Left colon (tissue), 2 donors: ENCODE results near the gene VWA3B. TPM values are rescaled to one million over a fixed set of nuclear protein-coding genes. Genes with fewer than 3 reads are reported as not detected.

Experiments
- ATAC-seq: fragments of 200-7000 bp; cut with Tn5 transposase; one replicate; pipeline ENCODE4 v1.9.1; 2020; ENCODE audit warnings: mild to moderate bottlenecking, moderate library complexity
- DNase-seq, 2 donors: peaks; one replicate each; pipeline ENCODE4 v3.0.0-alpha.2; 2020
- intact Hi-C, 2 donors: fragments of 100-400 bp; cut with DNase I in 1 of 2; cut with micrococcal nuclease in 1 of 2; formaldehyde crosslinking; loops; one replicate each; pipeline versions ENCODE4 v1.11.2 to v1.14.0; 2022; cut with DNase I, micrococcal nuclease
- total RNA-seq, 2 donors: library from RNA; stranded (reverse); fragmentation: NEBNext Ultra II Directional; extraction: Animal tissue kit (Norgen Biotek cat#: 25700); gene quantifications; one replicate each; pipeline ENCODE4 v1.2.1, GENCODE V29; 2021
- donor health status: DM: no; HTN: no; CAD: no.
- donor health status: DM: yes; HTN: yes; CAD: no.

VWA3B gene
- total RNA-seq, 2 donors from 2014 or later = 2.9 to 3.9 TPM

DNA sequence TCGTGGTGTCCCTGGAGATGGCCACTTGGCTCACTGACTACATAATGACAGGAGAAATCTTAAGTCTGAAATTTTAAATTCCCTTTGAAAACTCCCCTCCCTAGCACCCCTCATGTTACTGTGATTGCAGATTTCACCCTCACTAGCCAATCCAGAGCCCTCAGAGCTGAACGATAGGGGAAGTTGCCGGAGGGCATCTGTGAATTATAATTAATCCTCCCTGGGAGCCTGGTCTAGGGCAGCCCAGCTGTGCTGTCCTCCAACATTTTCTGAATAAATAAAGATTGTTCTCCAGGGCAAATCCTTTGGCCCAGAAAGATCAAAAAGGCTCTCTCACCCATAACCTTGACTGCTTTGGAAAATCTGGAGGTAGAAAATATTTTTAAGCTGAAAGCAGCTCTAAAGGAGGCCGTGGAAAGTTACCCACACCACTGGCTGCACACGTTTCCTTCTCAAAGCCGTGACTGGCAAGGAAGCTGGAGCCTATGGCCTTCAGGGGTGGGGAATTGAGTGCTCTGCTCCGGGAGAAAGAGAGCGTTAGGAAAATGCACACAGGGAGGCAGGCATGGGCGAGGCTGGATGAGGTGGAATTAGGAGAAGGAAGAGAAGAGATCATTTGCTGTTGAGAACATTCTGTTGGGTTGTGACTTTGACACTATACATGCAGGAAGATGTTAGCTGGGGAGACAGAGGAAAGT, 190.3 kb downstream of the VWA3B start:
- peak; percentile 54 for ATAC-seq
- peak; percentile 56 to 58 for DNase-seq
- intact Hi-C loops = loop anchor here in 1 of 2 donors (10.0 kb wide), 1 partner anchor 473 kb away; no protein-coding TSS in a partner anchor

DNA sequence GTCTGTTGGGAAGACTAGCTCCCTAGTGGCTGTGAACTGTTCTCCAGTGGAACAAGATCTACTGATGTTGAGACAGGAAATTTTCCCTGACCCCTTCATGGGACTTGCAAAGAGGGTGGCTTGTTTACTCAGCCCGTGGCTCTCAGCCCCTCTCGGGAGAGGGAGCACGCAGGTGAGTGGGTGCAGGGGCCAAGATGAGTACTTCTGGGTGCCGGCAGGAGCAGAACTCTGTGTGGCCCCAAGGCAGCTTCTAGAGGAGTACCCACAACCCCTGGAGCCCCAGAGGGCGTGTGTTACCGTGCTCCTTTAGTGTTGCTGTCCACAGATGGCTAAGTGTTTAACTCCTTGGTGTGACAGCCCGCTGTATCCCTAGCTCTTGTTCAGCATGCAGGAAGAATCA, 191.1 kb downstream of the VWA3B start:
- DNase-seq (no peak), ATAC-seq (no peak)
- intact Hi-C loops = loop anchor here in 1 of 2 donors (10.0 kb wide), 1 partner anchor 473 kb away; no protein-coding TSS in a partner anchor

DNA sequence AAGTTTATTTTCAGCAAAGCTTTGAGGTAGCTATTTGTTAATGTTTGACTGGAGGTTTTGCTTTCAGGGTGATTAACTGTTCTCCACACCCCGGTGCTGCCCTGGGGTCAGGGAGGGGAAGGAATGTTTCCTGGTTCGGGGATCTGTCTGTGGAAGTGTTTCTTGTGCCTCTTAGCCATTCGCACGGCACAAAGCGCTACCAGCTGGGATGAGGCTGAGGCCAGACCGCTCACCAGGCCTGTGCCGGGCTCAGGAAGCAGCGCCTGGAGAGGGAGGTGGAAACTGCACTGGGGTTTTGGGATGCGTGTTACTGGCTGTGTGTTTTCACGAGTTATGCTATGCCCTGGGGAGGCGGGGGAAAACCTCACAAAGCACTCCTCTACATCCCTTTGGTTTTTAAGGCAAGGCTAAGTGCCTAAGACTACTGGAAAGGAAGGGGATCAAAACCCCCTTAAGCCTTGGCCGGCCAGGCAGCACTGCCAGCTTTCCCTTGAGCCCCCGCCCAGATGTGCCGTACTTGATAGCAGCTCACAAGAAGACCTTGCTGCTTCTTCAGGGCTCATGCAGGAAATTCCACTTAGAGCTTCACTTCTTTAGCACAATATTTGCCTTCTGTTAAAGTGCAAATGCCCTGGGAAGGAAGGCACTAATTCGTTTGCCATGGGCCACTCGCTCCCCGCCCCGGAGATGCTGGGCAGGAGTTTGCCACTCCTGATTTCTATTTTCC, 193.6 kb downstream of the VWA3B start:
- peak; percentile 68 to 72 for DNase-seq
- intact Hi-C loops = no loop called here

DNA sequence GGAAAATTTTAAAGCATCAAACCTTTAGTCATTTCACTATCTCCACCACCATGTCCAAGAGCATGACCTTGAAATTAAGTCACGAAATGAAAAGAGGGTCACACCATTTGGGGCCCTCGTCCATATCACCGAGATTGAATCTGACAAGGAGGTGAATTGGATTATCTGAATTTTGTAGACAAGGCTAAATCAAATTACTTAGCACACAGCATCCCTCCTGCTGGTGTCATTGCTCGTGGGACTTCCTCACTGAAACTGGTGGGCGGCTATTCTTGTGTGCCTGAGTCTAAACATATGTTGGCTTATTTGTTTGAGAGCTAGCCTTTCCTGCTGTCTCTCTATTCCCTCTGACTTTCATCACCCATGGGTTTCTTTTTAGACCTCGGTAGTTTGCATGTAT, 194.6 kb downstream of the VWA3B start:
- no peak for DNase-seq
- ATAC-seq = no peak
- intact Hi-C loops = no loop called here

More for the DNA sequence above, 193.6 kb downstream of the VWA3B start:
- ATAC-seq = peak; percentile 87

DNA sequence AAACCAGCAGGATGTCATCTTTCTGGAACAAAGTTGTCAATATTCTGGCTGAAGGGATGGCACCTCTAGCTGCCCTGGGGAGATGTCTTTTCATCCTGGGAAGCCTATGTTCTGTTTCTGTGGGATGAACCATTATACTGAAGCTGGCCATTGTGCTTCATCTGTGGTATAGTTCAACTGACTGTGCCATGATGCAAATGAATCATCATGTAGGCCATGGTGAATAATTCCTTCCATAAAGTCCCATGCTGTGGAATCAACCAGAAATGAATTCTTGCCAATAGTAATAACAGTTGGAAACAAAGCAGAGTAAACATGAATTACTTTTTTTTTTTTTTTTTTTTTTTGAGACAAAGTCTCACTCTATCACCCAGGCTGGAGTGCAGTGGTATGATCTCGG, 195.1 kb downstream of the VWA3B start:
- DNase-seq (no peak), ATAC-seq (peak; percentile 27)
- intact Hi-C loops = no loop called here

DNA sequence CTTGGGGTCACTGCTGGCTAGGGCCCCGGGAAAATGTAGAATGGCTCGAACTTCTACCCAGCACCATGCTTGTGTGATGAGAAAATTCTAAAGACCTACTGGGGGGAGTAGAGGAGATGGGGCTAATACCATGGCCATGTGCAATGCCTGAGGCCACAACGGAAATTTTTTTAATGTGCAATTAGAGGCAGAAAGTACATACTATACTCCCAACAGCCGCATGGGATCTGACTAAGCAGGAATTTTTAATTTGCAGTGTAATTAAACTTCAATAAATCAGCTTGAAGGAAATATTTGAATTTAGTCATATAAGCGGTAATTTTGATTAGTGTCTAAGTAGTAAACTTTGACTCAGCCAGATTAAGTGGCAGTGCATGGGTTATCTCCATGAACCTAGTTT, 206.1 kb downstream of the VWA3B start:
- no peak for ATAC-seq
- no peak for DNase-seq
- intact Hi-C loops = no loop called here

DNA sequence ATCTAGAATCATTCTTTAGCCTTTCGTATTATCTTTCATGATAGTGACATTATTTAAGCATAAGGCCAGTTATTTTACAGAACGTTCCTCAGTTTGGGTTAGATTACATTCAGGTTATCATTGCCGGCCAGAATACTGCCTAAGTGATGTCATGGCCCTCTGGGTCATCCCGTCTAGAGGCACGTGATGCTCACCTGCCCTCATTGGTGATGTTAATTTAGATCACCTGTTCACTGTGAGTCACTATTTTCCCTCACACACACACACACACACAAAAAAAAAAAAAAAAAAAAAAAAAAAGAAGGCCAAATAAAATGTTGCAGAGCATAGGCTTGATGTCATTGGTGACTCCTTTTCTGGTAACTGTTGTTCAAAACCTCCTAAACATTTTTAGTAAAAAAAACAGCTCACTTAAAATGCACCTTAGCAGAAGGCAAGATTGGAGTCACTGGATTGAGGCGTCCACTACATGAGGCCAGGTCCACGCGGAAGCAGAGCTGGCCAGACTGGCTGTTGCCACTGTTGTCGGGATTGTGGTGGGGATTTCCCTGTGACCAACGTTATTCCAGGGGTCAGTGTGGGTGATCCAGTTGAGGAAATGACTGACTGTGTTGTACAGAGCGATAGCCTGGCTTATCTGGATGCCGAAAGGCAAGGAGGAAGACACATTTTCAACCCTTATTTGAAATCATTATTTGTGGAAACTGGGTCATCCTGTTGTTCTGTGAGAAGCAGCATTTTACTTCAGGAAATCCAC, 207.1 kb downstream of the VWA3B start:
- intact Hi-C loops = no loop called here
- no peak for ATAC-seq
- DNase-seq = no peak

DNA sequence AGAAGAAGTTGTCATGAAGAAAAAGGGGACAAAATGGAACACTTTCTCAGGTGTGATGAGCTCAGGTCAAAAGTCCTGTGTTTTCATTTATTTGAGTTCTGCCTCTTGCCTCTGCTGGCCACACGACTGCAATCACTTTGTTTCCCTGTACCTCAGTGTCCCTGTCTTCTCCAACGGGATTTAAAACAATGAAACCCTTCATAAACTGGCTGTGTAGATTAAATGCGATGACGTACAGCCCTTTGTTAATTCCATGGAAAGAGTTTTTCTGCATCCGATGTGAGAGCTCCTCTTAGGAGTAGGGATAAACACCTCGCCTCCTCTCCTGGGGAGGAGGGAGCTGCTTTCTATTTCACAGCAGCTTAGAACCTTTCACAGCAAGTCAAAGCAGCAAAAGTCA, 207.7 kb downstream of the VWA3B start:
- intact Hi-C loops = no loop called here
- no peak for ATAC-seq
- no peak for DNase-seq

DNA sequence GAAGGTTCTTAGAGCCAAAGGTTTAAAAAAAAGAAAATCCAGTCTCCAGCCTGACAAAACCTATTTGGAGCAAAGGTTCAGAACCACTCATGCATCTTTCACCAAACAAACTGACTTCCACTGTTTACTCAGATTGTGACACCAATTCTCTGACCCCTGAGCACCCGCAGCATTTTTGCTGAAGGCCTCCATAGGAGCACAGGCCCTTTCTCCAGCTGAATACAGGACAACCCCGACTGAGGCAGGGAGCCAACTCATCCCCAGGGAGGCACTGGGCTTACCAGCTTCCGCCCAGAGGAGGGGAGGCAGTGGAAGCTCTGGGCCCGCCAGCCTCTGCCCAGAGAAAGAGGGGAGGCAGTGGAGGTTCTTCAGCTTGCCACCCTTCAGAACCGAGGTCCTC, 208.3 kb downstream of the VWA3B start:
- intact Hi-C loops = no loop called here
- no peak for ATAC-seq

DNA sequence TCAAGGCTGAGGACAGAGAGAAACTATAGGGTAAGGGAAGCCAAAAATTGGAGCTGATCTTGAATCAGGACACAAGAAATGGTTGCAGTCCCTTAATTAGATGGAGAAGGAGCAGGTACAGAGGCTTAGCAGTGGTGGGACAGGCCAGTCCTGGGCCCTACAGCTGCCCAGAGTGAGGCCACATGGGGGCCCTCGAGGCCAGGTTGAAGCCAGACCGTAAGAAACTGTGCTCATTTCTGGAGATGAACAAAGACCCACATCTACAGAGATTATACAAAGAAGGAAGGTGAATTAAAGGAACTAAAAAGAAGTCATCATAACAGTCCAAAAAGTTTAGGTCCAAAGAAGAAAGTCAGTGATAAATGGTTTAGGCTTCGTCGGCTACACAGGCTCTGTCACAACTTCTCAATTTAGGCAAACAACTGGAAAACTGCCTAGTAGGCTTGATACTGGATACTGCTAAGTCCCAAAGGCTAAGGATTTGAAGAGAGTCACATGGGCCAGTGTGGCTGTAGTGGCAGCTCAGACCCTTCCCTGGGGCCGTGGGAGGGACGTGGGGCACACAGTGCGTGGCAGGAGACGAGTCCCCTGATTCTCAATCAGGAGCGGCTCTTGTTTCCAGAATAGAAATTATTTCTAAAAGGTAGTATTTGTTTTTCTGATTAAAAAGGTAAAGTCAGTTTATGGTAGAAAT, 208.9 kb downstream of the VWA3B start:
- intact Hi-C loops = no loop called here
- ATAC-seq = no peak
- DNase-seq = no peak

More for the DNA sequence above, 208.3 kb downstream of the VWA3B start:
- DNase-seq = no peak

DNA sequence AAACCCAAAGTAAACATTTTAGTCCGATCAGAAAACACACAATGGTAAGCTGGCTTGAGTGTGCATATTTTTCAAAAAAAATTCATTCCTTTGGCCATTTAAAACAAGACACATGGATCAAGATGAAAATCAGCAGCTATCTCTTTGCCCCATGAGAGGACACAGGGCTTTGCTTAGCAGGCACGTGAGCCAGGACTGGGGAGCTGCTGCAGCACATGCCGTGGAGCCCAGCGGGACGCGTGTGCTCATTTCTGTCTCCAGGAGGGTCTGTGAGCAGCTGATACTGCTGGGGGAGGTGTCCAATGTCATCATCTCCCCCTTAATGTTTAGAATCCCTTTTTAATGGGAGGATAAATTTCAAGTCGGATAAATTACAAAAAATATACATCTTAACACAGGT, 209.5 kb downstream of the VWA3B start:
- intact Hi-C loops = no loop called here
- DNase-seq = no peak
- no peak for ATAC-seq

DNA sequence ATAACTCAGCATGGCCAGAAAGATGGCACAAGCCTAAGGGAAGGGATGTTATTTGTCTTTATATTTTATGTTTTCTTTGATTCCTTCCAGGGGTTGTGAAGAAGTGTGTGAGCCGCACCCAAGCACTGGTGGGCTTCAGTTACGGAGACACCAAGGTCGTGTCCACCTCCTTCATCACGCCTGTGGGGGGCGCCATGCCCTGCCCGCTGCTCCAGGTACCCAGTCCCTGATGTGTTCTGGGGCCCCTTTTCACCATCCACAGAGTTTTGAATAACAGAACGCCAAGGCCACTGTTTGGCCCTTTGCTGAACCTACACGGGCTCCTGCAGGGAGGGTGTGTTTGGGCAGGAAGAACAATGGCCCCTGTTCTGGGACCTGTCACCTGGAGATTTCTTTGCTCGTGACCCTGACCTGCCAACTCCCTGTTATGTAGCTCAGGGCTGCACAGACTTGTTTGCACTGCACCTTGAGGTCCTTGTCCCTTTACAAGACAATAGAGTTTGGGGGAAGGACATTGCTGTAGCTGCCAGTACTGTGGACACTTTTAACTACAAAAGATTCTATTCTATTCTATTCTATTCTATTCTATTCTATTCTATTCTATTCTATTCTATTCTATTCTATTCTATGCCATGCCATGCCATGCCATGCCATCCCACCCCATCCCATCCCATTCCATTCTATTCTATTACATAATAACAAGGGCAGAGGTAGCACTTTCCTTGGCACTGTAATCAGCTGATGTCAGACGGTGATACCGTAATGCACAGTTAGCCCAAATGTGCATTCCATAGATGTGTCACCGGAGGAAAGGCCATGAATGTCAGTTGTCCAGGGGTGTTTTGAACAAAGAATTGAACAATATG, 211.1 kb downstream of the VWA3B start:
- intact Hi-C loops = no loop called here
- ATAC-seq (peak; percentile 51), DNase-seq (no peak)

DNA sequence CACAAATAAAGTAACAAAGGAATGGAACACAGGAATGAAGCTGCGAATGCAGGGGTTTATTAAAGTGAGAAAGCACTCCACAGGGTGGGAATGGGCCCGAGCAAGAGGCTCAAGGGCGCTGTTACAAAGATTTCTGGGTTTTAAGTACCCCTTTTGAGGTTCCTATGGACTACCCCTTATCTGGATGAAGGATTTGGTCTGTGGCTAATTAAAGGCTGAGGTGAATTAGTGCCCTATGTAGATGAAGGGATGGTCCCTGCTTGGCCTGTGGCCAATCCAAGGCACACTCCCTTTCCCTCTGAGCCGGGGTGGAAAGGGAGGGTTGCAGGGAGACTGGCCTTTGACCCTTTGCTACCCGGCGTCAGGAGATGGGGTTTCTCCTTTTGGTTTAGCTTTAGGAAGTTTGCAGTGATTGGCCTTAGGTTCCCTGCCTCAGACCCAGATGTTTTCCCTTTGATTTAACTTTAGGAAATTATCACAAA, 211.8 kb downstream of the VWA3B start:
- DNase-seq (peak in 1 of 2 donors; percentile 64), ATAC-seq (peak; percentile 76)
- intact Hi-C loops = no loop called here

DNA sequence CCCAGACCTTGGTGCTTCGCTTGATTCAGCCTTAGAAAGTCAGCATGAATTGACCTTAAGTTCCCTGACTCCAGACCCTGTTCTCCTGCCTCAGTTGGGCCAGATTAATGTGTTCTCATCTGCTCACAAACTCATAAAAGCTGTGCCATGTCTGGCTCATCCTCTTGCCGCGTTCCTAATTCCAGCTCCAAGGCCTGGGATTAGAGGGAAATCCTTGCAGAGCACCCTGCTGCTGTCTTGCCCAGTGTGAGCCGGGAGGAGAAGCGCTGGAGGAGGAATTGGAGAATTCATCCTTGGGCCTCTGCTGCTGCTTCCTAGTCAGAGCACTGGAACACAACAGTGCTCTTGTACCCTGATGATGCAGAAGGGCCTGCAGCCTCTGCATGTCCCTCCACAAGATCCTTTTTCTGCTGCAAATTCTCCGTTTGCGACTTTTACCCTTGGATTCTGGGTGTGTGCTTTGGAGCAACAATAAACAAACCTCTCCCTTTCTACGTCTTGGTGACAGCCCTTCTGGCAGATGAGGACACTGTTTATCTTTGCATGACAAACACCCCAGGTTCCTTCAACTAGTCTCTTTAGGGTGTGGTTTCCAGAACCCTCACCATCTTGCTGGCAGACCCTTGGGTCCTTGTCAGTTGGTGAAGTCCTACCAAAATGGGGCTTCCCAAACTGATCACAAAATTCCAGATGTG, 212.4 kb downstream of the VWA3B start:
- DNase-seq (peak in 1 of 2 donors; percentile 50), ATAC-seq (peak; percentile 90)
- intact Hi-C loops = no loop called here

DNA sequence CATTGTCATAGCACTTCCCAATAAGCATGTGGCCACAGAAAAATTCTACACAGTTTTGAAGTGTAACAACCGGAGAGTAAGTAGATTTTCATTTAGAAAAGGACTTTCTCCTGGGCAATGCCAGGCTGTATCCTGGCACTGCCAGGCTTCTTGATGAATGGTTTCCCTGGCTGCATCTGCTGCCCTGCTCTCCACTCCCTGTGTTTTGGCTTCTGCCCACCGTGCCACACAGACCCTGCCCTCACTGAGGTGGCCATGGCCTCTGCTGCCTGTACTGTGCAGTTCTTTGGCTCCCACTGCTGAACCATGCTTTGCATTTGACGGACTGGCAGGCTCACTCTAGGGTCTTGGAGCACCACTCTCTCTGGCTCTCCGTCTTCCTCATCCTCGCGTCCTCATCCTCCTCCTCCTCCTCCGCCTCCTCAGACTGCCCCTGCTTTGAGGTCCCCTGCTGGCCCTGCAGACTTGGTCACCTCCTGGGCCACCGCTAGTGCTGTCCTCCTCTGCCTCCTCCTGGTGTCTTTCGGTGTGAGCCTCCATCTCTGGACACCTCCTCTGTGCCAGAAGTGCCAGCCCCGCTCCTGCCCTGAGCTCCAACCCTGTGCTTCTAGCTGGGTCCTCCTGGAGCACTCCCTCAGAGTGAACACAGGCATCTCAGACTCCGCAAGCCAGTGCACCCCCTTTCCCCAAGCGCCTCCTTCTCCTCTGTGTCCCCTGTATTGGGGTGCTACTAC, 213.3 kb downstream of the VWA3B start:
- intact Hi-C loops = no loop called here
- ATAC-seq (no peak), DNase-seq (no peak)

DNA sequence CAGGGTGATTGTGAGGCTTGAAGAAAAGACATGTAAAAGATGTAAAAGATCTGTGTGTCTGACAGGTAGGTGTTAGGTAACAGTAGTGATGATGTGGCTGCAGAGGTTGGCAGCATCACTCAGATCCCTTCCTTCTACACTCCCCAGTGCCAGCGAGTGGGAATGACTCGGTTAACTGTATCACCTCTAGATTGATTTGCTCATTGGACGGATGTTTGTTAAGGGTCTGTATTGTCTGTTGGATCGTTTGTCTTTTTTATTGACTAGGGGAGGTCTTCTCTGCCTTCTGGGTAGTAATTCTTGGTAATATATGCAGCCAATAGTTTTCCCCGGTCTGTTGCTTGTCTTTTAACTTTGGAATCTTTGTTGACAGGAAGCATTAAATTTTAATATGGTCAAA, 214.5 kb downstream of the VWA3B start:
- ATAC-seq (no peak), DNase-seq (no peak)
- intact Hi-C loops = no loop called here
